Astrocyte (in vitro differentiated cells and primary cell): ENCODE results near the gene CRLF1.

Source experiments
- EZH2 ChIP-seq: IDR thresholded peaks from 2 replicates; pipeline ENCODE4 v1.6.1; 2012; ENCODE audit warnings: mild to moderate bottlenecking, low read length, inconsistent platforms; ENCODE audit not compliant: insufficient read depth
- TF ChIP-seq, protein P1 (sequence below): IDR thresholded peaks from 2 replicates; pipeline ENCODE4 v1.5.1; 2011; ENCODE audit warnings: low read depth, mild to moderate bottlenecking, inconsistent platforms, low read length, moderate library complexity; ENCODE audit not compliant: insufficient read depth

DNA sequence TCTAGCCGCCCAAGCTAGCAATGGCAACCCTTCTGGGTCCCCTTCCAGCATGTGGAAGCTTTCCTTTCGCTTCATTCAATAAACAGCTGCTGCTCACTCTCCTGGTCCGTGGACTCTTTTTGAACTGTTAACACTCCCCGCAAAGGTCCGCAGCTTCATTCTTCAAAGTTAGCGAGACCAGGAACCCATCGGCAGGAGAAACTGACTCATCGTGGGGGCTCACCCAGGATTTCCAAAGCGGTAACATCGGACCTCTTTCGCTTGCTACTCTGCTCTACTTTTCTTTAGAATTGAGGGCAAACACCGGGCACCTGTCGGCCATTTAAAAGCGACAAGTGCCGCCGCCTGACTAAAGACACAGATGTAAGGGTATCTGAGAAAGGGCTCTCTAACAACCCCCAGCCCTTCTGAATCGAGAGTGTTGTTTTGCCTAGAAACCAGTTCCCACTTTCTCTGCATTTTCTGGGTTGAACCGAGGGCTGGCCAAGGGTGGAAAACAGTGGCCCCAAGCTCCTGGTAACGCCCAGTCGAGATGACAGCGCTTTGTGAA is 29.2 kb downstream of the CRLF1 start:
- TF ChIP-seq, protein P1, sequence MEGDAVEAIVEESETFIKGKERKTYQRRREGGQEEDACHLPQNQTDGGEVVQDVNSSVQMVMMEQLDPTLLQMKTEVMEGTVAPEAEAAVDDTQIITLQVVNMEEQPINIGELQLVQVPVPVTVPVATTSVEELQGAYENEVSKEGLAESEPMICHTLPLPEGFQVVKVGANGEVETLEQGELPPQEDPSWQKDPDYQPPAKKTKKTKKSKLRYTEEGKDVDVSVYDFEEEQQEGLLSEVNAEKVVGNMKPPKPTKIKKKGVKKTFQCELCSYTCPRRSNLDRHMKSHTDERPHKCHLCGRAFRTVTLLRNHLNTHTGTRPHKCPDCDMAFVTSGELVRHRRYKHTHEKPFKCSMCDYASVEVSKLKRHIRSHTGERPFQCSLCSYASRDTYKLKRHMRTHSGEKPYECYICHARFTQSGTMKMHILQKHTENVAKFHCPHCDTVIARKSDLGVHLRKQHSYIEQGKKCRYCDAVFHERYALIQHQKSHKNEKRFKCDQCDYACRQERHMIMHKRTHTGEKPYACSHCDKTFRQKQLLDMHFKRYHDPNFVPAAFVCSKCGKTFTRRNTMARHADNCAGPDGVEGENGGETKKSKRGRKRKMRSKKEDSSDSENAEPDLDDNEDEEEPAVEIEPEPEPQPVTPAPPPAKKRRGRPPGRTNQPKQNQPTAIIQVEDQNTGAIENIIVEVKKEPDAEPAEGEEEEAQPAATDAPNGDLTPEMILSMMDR = no peak
- TF ChIP-seq EZH2 = no peak
